ENCODE data around the gene SELENON. TPM values are rescaled to one million over a fixed set of nuclear protein-coding genes. Genes with fewer than 3 reads are reported as not detected.

Gene SELENON
- total and polyA plus RNA-seq, 2 of the 8 experiments (the other 6 are each of a cell fraction or from before 2014, with no cell fraction given): 43.0 to 77.6 TPM

GRCh38 chr1:25781130-25781433, 18.9 kb upstream of the SELENON start:
- Histone ChIP-seq H2BK15ac (ENCODE audit: low read length) (0 out of 2 replicates have a peak overlapping the region, but pooled peaks have one; percentile 72), H4K20me1 (replicated peaks in 1 of 2; ENCODE audit: control insufficient read depth in 1 of 2, insufficient read depth in 2 of 2, low read length in 2 of 2) (no peaks in the 10 kb centered on the region), H3K9me3 (ENCODE audit: insufficient read depth in 2 of 2, low read depth in 1 of 2, low read length in 1 of 2) (no peaks in the 10 kb centered on the region), H3K4me3 (ENCODE audit: extremely low read depth in 1 of 4, insufficient read depth in 2 of 4, low read depth in 3 of 4, low read length in 4 of 4) (no peak overlapping the region), H2BK12ac (ENCODE audit: low read depth, low read length) (peak overlapping the region; percentile 94), H2BK20ac (ENCODE audit: low read length) (peak overlapping the region; percentile 93), H3K79me1 (ENCODE audit: low read depth, low read length) (no peaks in the 10 kb centered on the region), H4K91ac (replicated peaks; ENCODE audit: insufficient read length, low read length) (peak overlapping the region; percentile 79), H2BK5ac (ENCODE audit: low read depth, low read length) (peak overlapping the region; percentile 82; the same call in 1 of the 2 replicates), H2AK5ac (ENCODE audit: low read depth, low read length) (peak overlapping the region; percentile 89; the same call in 1 of the 2 replicates), H3K18ac (ENCODE audit: extremely low read depth, low read length) (peak overlapping the region; percentile 60), H3K23ac (ENCODE audit: insufficient read length) (no peak overlapping the region), H3K79me2 (ENCODE audit: control insufficient read depth in 1 of 2, insufficient read depth in 2 of 2, low read length in 2 of 2) (no peaks in the 10 kb centered on the region), H3K36me3 (ENCODE audit: control insufficient read depth in 2 of 4, insufficient read depth in 4 of 4, low read length in 3 of 4) (no peaks in the 10 kb centered on the region; a peak in 1 of 8 replicates), H4K5ac (ENCODE audit: insufficient read length, low read depth, low read length) (no peak overlapping the region), H3K23me2 (ENCODE audit: low read depth, low read length) (no peaks in the 10 kb centered on the region), H3K4ac (replicated peaks; ENCODE audit: insufficient read length, low read depth, low read length) (peak overlapping the region; percentile 88), H3K14ac (ENCODE audit: insufficient read length) (no peak overlapping the region), H3K56ac (replicated peaks; ENCODE audit: insufficient read length, low read depth, low read length) (no peak overlapping the region), H3K9ac (replicated peaks in 1 of 4; ENCODE audit: extremely low read depth in 1 of 4, low read depth in 3 of 4, low read length in 3 of 4) (no peak overlapping the region), H2AFZ (ENCODE audit: low read length) (no peak overlapping the region), H3K4me1 (replicated peaks in 1 of 4; ENCODE audit: control insufficient read depth in 3 of 4, insufficient read depth in 4 of 4, low read length in 3 of 4) (peaks cover 6 to 24% (median 21%) of the 10 kb centered on the region in 4 experiments), H3K27ac (ENCODE audit: low read depth, low read length) (no peak overlapping the region), H2BK120ac (replicated peaks; ENCODE audit: low read depth, low read length) (peak overlapping the region; percentile 57), H4K8ac (ENCODE audit: extremely low read depth, insufficient read depth, low read length) (peak overlapping the region; percentile 73; the same call in 1 of the 2 replicates), H3K27me3 (replicated peaks in 1 of 4; ENCODE audit: control insufficient read depth in 3 of 4, extremely low read depth in 1 of 4, insufficient read depth in 3 of 4, low read length in 3 of 4) (no peaks in the 10 kb centered on the region; a peak in 1 of 7 replicates), H3K4me2 (ENCODE audit: insufficient read depth in 1 of 2, low read depth in 2 of 2, low read length in 2 of 2) (no peak overlapping the region)
- FAIRE-seq (no peak), DNase-seq (ENCODE audit: low read depth in 1 of 2, low spot score in 2 of 2) (no peak)
- ChIA-PET POLR2A (ENCODE audit: partially characterized antibody) (interaction anchor here (0.6 to 1.6 kb wide), 4 partner anchors 12 to 640 kb away, joined by 3 to 5 read pairs (median 4); no protein-coding TSS in a partner anchor), CTCF (ENCODE audit: partially characterized antibody) (interaction anchor here (0.7 to 3.9 kb wide), 11 partner anchors 8 to 79 kb away, joined by 3 to 18 read pairs (median 5); no protein-coding TSS in a partner anchor)
- 80% methylated on average over 2 of the region's 3 CpGs; no CpG with 5 or more reads in 1 of the 2 experiments for WGBS, 2 experiments (ENCODE audit: extremely low coverage in 1 of 2, insufficient coverage in 1 of 2, insufficient read length in 1 of 2, insufficient replicate concordance in 2 of 2, low coverage in 1 of 2, low lambda C conversion rate in 2 of 2, missing lambda C conversion rate in 1 of 2)
- TF ChIP-seq YY1 (IDR thresholded peaks at IDR 0.05; ENCODE audit: low read depth, low read length): no peak
- TF ChIP-seq SUZ12 (IDR thresholded peaks at IDR 0.05; ENCODE audit: low read length): no peak
- no peak for TF ChIP-seq CEBPB (IDR thresholded peaks at IDR 0.05; ENCODE audit: low read depth, low read length)

Measured in H1 (cell line).